Raji (cell line): ENCODE data around the gene SLC27A3.

Experiments
- POLR2A ChIP-seq: IDR thresholded peaks from 2 replicates; pipeline ENCODE4 v1.6.1; 2011; ENCODE audit warnings: low read depth, low read length, control low read depth; ENCODE audit not compliant: insufficient read depth

The SLC27A3 gene

GRCh38 chr1:153799016-153799415, 23.8 kb downstream of the SLC27A3 start:
- TF ChIP-seq POLR2A, result no peak

- TF ChIP-seq POLR2A, result no peak
Observed at GRCh38 chr1:153799566-153800465, 24.6 kb downstream of the SLC27A3 start.

- TF ChIP-seq POLR2A, result no peak
Observed at GRCh38 chr1:153800516-153800915, 25.3 kb downstream of the SLC27A3 start.

- TF ChIP-seq POLR2A, result no peak
Observed at GRCh38 chr1:153801028-153801625, 25.9 kb downstream of the SLC27A3 start.

GRCh38 chr1:153801786-153802697, 26.8 kb downstream of the SLC27A3 start:
- no peak for TF ChIP-seq POLR2A

- TF ChIP-seq POLR2A, result no peak
Observed at GRCh38 chr1:153803470-153804056, 28.4 kb downstream of the SLC27A3 start.

- no peak for TF ChIP-seq POLR2A
Observed at GRCh38 chr1:153804112-153804511, 28.9 kb downstream of the SLC27A3 start.

- no peak for TF ChIP-seq POLR2A
Observed at GRCh38 chr1:153805042-153805745, 30.0 kb downstream of the SLC27A3 start.

GRCh38 chr1:153805886-153806719, 30.9 kb downstream of the SLC27A3 start:
- no peak for TF ChIP-seq POLR2A

- no peak for TF ChIP-seq POLR2A
Observed at GRCh38 chr1:153816283-153816889, 41.2 kb downstream of the SLC27A3 start.

GRCh38 chr1:153818876-153819275, 43.7 kb downstream of the SLC27A3 start:
- TF ChIP-seq POLR2A, result no peak

- no peak for TF ChIP-seq POLR2A
Observed at GRCh38 chr1:153827168-153827964, 52.2 kb downstream of the SLC27A3 start.
